ENCODE results near the gene HYOU1. TPM values are rescaled to one million over a fixed set of nuclear protein-coding genes. Genes with fewer than 3 reads are reported as not detected.
"Not testable (repeated sequence)": the region's sequence is repeated elsewhere in the genome, so short reads cannot be mapped to it uniquely, and the experiment has no call there.

Gene HYOU1
- total RNA-seq, 1 donor from 2014 or later: 115 TPM

DNA sequence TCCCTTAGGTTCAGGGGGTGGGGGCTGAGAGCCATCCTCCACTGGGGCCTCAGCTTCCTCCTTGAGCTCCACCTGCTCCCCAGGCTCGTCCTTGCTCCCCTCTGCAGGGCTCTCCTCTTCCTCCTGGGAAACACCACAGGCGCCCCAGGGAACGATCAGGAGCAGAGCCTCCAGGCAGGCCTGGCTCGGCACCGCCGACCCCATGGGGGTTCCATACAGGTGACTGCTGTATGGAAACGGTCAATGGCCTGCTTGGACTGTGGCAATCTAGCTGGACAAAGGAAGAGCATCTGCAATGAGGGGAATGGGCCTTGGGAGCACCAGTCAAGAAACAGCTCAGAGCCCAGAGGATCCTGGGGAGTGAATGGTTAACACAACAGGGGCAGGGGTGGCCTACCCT lies 7.9 kb downstream of the HYOU1 start:
- DNase-seq (ENCODE audit: low read depth): no peak
- TF ChIP-seq, protein P1, sequence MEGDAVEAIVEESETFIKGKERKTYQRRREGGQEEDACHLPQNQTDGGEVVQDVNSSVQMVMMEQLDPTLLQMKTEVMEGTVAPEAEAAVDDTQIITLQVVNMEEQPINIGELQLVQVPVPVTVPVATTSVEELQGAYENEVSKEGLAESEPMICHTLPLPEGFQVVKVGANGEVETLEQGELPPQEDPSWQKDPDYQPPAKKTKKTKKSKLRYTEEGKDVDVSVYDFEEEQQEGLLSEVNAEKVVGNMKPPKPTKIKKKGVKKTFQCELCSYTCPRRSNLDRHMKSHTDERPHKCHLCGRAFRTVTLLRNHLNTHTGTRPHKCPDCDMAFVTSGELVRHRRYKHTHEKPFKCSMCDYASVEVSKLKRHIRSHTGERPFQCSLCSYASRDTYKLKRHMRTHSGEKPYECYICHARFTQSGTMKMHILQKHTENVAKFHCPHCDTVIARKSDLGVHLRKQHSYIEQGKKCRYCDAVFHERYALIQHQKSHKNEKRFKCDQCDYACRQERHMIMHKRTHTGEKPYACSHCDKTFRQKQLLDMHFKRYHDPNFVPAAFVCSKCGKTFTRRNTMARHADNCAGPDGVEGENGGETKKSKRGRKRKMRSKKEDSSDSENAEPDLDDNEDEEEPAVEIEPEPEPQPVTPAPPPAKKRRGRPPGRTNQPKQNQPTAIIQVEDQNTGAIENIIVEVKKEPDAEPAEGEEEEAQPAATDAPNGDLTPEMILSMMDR (conservative IDR thresholded peaks at IDR 0.05; ENCODE audit: low read depth, low read length): no peak
- H3K4me3 ChIP-seq (ENCODE audit: low read depth, low read length): no peak overlapping the region

DNA sequence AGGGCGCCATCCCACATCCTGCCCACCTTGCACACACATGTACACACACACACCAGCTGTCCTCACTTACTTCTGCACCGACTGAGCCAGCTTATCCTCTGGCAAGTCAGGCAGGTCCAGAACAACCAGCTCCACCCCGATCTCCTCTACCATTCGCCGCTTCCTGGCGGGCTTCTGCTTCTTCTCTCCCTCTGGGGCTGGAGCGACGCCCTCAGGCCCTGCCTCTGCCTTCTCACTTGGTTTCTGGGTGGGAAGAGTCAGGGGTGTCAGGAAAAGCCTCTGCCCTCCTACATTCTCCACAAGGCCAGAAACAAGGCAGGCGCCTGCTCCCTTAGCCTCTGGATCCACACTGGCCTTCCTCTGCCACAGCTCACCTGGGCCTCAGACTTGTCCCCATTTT lies 8.4 kb downstream of the HYOU1 start:
- no peak overlapping the region for H3K4me3 ChIP-seq (ENCODE audit: low read depth, low read length)
- DNase-seq (ENCODE audit: low read depth): no peak
- TF ChIP-seq, protein P1 (conservative IDR thresholded peaks at IDR 0.05; ENCODE audit: low read depth, low read length): no peak

DNA sequence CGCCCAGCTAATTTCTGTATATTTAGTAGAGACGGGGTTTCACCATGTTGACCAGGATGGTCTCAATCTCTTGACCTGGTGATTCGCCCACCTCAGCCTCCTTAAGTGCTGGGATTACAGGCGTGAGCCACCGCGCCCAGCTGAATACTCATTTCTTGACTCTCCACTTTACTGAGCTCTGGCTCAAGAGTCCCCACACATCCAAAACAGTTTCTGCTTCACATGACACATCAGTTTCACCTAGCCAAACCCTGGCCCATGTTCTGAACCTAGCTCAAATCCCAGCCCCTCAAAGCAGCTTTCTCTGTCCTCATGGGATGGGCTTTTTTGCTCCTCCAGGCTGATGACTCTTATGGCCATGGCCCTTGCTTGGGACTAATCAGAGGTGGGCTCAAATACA lies 9.8 kb downstream of the HYOU1 start:
- H3K4me3 ChIP-seq (ENCODE audit: low read depth, low read length): no peak overlapping the region
- TF ChIP-seq, protein P1 (conservative IDR thresholded peaks at IDR 0.05; ENCODE audit: low read depth, low read length): no peak
- no peak for DNase-seq (ENCODE audit: low read depth)

DNA sequence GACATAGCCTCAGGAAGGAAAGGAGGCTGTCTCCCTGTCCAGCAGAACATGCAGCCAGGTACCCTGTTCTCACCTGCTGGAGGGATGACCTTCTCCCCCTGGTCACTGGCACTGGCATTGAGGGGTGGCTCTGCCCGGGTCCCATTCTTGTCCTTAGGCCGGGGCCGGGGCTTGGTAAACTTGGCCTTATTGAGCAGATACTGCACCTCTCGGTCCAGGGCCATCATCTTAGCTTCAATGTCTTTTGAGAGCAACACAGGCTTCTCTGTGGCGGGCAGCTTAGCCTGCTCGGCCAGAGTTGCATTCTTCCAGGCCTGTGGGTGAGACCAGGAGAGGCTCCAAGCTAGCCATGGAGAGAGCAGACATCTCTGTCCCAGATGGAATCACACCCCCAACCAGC lies 10.5 kb downstream of the HYOU1 start:
- no peak overlapping the region for H3K4me3 ChIP-seq (ENCODE audit: low read depth, low read length)
- TF ChIP-seq, protein P1 (conservative IDR thresholded peaks at IDR 0.05; ENCODE audit: low read depth, low read length): no peak
- DNase-seq (ENCODE audit: low read depth): no peak

DNA sequence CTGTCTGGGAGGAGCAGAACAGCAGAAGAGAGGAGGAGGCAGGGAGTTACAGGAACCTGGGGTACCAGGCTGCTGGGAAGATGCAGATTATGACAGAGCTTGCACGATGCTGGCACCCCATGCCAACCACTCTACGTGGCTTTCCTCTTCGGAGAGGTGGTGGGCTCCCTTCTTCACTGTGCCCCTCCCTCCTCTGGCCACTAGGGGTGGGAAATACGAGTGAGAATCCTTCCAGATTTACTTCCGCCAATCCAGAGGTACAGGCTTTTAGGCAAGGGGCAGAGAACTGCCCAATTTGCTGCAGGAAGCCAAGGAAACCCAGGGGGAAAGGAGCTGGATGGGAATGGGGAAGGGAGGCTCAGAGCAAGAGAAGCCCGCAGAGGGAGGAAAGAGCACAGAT lies 12.3 kb downstream of the HYOU1 start:
- TF ChIP-seq, protein P1 (conservative IDR thresholded peaks at IDR 0.05; ENCODE audit: low read depth, low read length): peak; percentile 25
- H3K4me3 ChIP-seq (ENCODE audit: low read depth, low read length): no peak overlapping the region
- no peak for DNase-seq (ENCODE audit: low read depth)

DNA sequence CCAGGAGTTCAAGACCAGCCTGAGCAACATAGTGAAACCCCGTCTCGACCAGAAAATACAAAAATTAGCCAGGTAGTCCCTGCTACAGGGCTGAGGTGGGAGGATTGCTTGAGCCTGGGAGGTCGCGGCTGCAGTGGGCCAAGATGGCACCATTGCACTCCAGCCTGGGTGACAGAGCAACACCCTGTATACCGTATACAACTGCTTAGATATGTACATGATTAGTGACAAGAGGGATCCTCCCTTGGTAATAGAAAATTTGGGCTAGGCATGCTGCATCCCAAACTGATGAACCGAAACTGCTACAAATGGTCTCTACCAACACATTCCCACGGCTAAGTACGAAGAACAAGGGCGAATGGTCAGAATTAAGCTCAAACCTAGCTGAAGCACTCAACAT lies 14.1 kb downstream of the HYOU1 start:
- no peak overlapping the region for H3K4me3 ChIP-seq (ENCODE audit: low read depth, low read length)
- TF ChIP-seq, protein P1 (conservative IDR thresholded peaks at IDR 0.05; ENCODE audit: low read depth, low read length): no peak
- DNase-seq (ENCODE audit: low read depth): no peak

DNA sequence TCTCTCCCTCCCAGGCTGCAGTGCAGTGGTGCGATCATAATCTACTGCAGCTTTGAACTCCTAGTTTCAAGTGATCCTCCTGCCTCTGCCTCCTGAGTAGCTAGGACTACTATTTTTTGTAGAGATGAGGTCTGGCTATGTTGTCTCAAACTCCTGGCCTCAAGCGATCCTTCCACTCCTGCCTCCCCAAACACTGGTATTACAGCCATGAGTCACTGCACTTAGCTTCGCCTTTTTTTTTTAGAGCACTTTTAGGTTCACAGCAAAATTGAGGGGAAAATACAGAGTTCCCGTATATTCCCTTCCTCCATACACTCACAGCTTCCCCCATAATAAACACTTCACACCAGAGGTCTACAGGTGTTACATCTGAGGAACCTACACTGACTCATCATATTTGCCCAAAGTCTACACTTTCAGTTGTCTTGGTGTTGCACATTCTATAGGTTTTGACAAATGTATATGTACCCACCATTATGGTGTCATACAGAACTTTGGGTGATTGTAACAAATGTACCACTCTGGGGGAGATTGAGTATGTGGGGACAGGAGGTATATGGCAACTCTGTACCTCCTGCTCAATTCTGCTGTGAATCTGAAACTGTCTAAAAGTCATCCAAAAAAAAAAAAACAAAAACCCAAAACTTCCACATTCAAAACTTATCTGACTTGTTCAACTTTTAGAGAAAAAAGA lies 15.0 kb downstream of the HYOU1 start:
- no peak for DNase-seq (ENCODE audit: low read depth)
- H3K4me3 ChIP-seq (ENCODE audit: low read depth, low read length): no peak overlapping the region
- TF ChIP-seq, protein P1 (conservative IDR thresholded peaks at IDR 0.05; ENCODE audit: low read depth, low read length): no peak

DNA sequence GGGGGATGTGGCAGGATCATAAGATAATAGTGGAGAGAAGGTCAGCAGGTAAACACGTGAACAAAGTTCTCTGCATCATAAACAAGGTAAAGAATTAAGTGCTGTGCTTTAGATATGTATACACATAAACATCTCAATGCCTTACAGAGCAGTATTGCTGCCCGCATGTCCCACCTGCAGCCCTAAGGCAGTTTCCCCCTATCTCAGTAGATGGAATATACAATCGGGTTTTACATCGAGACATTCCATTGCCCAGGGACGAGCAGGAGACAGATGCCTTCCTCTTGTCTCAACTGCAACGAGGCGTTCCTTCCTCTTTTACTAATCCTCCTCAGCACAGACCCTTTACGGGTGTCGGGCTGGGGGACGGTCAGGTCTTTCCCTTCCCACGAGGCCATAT lies 17.5 kb downstream of the HYOU1 start:
- DNase-seq (ENCODE audit: low read depth); H3K4me3 ChIP-seq (ENCODE audit: low read depth, low read length): not testable (repeated sequence)
